Right lobe of liver (tissue), 4 donors: Measurements from ENCODE around the gene BMP7.

Experiments
- POLR2A ChIP-seq: fragments of 450-650 bp; IDR thresholded peaks from one replicate; pipeline ENCODE4 v1.6.1; 2017; ENCODE audit warnings: antibody characterized with exemption, mild to moderate bottlenecking
- TF ChIP-seq, protein P1 (sequence below), 4 donors: fragments of 200-600 bp in 3 of 4; fragments of 450-650 bp in 1 of 4; IDR thresholded peaks; one replicate each; pipeline versions ENCODE4 v1.5.1 to v1.8.0; 2016 to 2022; ENCODE audit warnings: antibody characterized with exemption in 4 of 4, mild to moderate bottlenecking in 2 of 4
- donor health status: DM: no; HTN: no; CAD: no.
- donor health status: DM: no; HTN: no; CAD: no.
- donor health status: DM: no; HTN: yes; CAD: no.

DNA sequence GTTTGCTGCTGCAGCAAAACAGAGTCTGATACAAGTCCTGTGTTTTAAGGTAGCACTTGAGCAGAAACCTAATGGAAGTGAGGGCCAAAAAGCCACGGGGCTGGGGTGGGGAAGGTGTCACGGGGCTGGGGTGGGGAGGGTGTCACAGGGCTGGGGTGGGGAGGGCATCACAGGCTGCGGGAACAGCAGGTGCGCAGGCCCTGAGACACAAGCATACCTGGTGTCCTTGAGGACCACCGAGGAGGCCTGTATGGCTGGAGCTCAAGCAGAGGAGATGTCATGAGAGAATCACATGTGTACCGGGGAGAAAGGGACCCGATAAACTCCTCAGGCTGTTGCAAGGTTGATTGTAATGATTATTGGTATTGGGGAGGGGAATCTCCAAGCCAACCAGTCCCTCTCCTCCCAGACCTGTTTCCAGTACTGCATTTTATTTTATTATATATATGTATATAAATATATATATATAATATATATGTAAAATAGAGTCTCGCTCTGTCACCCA, 49.6 kb upstream of the BMP7 start:
- TF ChIP-seq, protein P1, sequence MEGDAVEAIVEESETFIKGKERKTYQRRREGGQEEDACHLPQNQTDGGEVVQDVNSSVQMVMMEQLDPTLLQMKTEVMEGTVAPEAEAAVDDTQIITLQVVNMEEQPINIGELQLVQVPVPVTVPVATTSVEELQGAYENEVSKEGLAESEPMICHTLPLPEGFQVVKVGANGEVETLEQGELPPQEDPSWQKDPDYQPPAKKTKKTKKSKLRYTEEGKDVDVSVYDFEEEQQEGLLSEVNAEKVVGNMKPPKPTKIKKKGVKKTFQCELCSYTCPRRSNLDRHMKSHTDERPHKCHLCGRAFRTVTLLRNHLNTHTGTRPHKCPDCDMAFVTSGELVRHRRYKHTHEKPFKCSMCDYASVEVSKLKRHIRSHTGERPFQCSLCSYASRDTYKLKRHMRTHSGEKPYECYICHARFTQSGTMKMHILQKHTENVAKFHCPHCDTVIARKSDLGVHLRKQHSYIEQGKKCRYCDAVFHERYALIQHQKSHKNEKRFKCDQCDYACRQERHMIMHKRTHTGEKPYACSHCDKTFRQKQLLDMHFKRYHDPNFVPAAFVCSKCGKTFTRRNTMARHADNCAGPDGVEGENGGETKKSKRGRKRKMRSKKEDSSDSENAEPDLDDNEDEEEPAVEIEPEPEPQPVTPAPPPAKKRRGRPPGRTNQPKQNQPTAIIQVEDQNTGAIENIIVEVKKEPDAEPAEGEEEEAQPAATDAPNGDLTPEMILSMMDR (IDR thresholded peaks at IDR 0.05), result no peak
- TF ChIP-seq POLR2A, result no peak
